Measurements from ENCODE around the gene WDR44.

DNA sequence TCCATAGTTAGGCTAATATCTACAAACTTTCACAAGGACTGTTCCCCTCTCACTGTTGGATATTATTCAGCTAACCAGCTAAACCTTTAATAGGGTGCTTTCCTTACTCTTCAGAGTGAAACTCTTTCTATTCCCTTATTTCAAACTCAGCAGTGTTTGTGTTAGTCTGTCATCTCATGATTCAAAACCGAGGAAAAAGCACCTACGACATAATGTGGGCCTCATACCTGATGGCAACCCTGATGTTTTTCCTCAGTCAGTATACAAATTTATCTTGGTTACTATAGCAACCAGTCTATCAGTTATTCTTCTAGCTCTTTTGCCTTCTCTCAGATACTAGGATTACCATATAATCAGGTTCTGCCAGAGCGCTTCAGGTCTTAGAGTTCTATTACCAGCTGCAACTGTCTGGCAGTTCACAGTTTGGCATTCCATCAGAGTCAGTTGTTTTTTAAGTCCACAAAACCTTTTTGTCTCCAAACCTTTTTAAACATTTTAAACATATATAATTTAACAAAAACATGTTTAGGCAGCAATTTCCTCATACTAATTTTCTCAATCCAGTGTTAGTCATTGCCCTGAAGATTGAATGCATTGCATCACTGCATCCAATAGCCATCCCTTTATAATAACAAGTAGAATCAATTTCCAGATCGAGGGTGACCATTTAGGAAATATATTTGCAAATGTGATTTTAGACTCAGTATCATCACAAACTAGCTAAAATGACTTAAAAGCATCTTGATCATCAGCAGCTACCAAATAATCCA, 7.4 kb downstream of the WDR44 start:
- TF ChIP-seq, protein P1, sequence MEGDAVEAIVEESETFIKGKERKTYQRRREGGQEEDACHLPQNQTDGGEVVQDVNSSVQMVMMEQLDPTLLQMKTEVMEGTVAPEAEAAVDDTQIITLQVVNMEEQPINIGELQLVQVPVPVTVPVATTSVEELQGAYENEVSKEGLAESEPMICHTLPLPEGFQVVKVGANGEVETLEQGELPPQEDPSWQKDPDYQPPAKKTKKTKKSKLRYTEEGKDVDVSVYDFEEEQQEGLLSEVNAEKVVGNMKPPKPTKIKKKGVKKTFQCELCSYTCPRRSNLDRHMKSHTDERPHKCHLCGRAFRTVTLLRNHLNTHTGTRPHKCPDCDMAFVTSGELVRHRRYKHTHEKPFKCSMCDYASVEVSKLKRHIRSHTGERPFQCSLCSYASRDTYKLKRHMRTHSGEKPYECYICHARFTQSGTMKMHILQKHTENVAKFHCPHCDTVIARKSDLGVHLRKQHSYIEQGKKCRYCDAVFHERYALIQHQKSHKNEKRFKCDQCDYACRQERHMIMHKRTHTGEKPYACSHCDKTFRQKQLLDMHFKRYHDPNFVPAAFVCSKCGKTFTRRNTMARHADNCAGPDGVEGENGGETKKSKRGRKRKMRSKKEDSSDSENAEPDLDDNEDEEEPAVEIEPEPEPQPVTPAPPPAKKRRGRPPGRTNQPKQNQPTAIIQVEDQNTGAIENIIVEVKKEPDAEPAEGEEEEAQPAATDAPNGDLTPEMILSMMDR (IDR thresholded peaks at IDR 0.05): no peak
- TF ChIP-seq POLR2A (IDR thresholded peaks at IDR 0.05): no peak

Measured in adrenal gland (tissue), 5 donors.